Stimulated activated CD4-positive, alpha-beta T cell treated with anti-CD3 and anti-CD28 coated beads, Interleukin-15, amount 100 ng/mL, for 24 hours (primary cell): ENCODE results near the gene PHGDH.
A peak's percentile ranks its signal among the peaks of the same experiment; 100 is the strongest.
"Not testable (repeated sequence)": the region's sequence is repeated elsewhere in the genome, so short reads cannot be mapped to it uniquely, and the experiment has no call there.

Experiments
- DNase-seq: peaks from one replicate; pipeline ENCODE4 v3.0.0-alpha.2; 2020

PHGDH gene

DNA sequence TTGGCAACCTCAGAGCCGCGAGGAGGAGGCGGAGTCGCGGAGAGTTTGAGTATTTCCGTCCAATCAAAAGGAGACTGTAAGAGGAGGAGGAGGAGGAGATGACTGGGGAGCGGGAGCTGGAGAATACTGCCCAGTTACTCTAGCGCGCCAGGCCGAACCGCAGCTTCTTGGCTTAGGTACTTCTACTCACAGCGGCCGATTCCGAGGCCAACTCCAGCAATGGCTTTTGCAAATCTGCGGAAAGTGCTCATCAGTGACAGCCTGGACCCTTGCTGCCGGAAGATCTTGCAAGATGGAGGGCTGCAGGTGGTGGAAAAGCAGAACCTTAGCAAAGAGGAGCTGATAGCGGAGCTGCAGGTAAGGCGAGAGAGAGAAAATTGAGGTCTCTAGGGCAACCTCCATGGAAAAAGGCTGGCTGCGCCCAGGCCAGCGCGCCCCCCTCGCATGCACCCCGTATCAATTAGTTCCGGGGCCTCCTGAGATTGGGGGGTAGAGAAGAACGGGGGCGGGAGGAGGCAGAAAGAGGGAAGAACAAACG lies at the start of gene PHGDH:
TSS of gene PHGDH (plus strand) at position 131 of the 538 bp plus-strand sequence. CDS start at position 220, 89 bp downstream.
- peak; percentile 81 for DNase-seq

DNA sequence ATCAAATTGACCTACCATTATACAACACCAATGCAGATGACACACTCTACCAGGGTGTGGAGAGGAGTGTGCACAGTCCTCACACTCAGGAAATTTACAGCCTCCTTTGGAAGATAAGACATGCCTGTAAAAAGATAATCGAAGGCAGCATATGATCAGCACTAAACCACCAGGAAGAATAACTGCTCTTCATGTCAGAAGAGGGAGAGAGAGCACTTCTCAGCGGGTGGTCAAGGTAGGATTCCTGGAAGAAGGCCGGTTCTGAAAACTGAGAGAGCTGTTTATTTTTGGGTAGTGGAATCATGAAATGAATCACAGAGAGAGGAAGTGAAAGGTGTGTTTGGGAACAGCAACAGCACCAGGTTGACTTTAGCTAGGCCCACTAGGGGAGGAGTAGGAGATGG lies 49.7 kb upstream of the PHGDH start:
- no peak for DNase-seq

DNA sequence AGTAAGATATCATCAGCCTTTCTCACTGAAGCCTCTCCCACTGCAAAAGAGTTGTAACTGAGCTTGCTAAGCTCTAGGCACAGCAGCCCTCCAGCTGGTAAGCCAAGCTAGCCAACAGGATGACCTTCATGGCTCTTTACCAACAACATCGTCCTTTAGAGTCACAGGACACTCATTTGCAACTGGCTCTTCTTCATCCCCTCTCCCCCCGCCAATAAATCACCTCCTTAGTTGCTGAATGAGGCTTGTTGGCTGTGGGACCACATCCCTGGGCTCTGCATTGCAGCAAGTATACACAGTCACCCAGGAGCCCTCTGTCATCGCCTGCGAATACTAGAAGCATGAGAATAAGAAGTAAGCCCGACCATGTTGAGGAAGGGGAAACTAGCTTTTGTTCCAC lies 47.7 kb upstream of the PHGDH start:
- no peak for DNase-seq

DNA sequence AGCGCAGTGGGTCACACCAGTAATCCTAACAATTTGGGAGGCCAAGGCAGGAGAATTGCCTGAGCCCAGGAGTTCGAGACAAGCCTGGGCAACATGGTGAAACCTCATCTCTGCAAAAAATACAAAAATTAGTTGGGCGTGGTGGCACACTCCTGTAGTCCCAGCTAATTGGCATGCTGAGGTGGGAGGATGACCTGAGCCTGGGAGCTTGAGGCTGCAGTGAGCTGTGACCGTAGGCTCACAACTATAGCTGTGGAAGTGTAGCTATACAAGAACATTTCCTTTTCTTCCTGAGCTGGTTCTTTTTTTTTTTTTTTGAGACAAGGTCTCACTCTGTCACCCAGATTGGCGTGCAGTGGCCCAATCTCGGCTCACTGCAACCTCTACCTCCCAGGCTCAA lies 44.6 kb upstream of the PHGDH start:
- DNase-seq = no peak

DNA sequence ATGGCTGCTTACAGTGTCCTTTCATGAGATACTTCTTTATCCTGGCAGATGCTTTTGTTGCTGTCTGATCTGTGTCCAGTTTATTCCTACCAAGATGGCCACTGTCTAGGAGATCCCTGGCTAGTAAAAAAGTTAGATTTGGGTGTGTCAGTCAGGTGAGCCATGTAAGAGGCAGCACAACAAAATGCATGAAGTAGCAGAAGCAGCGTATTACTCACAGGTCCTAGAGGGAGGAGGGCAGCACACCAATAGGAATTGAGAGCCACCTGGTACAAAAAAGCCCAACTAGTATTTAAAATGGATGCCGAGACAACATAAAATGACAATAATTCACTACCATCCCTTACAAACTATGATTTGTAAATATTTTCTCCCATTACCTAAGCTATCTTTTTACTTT lies 40.8 kb upstream of the PHGDH start:
- no peak for DNase-seq

DNA sequence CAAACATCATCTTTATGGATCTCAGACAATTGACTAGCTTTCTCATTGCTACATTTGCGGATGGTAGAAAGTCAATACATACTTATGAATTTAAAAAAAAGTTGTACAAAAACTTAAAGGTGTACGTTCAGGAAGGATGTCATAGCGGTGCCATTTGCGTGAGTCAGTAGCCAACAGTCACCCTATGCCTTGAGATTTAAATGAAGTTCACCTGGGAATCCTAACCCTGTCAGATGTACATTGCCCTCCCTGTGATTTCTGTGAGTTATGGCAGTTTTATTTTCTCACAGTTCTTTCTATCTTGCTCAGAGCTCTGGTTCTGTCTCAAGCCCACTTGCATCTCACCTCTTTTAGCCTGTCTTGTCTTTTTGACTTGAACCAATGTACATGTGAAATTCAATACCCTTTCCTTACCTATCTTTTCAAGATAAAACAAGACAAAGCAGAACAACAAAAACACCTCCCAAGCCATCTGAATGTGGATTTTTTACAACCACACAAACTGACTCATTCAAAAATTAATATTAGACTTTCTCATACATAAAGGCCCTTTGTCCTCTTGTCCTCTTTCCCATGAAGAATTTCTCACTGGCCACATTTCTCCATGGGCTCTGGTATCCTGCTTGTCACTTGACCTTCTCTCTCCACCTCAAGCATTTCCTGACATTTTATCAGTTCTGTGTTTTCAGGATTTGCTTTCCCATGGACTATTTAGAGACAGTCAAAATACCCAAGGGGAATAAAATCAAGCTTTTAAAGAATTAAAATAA lies 38.4 kb upstream of the PHGDH start:
- DNase-seq = no peak

DNA sequence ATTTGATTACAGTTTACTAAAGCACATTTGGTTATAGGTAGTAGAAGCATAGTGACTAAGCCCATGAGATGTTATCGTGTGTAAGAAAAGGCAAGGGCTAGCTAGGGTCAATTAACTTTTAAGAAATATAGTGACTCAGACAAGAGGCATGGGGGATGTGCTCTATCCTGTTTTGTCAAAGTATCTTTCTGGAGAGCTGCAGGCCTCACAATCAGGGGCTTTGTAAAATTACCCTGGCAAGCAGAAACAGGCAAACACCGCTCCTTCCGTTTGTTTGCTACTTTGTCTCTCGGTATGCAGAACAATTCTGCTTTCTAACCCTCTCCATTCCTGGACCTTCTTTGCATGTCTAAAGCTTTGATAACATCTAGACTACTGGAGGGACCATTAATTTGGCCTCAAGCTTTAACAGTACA lies 37.6 kb upstream of the PHGDH start:
- DNase-seq = no peak

DNA sequence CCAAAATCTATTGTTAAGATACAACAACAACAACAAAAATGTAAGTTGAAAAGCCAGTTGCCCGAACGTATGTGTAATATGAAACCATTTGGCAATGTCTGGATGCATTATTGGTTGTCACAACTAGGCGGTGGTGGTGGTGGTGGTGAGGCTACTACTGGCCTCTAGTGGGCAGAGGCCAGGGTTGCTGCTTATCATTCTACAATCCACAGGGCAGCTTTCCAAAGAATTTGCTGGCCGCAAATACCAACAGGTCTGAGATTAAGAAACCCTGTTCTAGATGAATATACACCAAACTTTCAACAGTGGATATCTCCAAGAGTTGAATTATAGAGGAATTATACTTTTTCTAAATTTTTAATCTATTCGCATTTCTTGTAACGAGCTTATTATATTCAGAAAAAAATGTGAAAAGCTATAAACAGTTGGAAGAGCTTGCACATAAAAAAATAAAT lies 36.9 kb upstream of the PHGDH start:
- peak; percentile 50 for DNase-seq

DNA sequence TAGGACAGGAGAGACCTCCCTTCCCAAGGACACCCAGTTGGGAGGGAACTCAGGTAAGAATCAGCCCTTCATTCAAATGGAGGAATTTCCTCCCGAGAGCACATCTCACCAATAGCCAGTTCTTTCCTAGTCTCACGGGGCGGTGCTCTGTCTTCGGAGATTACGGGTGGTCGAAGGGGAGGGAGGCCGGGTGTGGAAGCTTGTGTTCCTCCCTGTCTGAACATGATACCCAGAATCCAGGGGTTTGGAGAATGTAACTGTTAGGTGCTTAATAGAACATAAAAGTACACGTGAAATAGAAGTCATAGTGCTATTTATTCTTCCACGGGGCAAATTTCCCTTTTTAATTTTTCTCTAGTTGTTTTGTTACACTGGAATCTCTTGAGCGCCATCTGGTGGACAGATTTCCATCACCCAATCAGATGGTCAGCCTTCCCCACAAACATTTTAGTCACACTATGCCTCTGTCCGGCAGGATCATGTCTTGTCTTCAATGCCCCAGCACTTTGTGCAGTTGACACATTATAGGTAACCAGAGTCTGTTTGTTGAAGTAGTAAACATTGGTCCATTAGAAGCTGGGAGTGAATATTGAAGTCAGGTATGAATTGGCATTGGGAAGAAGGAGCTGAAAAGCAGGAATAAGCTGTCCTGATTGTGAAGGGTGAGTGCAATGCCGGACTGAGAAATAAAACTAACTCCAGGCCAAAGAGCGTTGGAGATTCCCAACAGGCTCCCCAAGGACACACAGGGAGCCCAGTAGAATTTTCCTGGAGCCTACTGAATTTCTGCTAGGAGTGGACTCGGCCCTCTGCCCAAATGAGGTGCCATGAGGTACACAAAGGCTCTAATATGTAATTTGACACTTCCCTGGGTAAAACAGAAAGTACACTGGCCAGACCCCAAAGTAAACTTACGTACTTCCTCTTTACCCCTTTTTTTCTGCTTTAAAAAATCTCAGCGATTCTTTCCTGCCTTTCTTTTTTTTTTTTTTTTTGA lies 36.1 kb upstream of the PHGDH start:
- DNase-seq = peak; percentile 82

DNA sequence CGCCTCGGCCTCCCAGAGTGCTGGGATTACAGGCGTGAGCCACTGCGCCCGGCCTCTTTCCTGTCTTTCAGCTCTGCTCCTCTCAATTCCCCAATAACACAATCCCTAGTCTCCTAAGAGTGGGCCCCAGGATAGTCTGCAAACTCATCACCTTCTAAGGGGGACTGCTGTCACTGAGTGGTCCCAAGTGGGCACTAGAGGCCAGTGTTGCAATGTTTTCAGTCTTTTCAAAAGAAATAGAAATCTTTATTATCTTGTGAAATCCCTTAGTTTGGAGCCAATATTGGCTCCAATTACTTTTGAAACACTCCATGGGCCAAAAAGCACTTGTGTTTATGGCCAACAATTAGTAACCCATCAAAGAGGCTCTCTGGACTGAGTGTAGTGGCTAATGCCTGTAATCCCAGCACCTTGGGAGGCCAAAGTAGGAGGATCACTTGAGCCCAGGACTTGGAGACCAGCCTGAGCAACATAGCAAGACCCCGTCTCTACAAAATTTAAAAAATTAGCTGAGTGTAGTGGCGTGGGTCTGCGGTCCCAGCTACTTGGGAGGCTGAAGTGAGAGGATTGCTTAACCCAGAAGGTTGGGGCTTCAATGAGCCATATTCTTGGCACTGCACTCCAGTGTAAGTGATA lies 35.0 kb upstream of the PHGDH start:
- no peak for DNase-seq

DNA sequence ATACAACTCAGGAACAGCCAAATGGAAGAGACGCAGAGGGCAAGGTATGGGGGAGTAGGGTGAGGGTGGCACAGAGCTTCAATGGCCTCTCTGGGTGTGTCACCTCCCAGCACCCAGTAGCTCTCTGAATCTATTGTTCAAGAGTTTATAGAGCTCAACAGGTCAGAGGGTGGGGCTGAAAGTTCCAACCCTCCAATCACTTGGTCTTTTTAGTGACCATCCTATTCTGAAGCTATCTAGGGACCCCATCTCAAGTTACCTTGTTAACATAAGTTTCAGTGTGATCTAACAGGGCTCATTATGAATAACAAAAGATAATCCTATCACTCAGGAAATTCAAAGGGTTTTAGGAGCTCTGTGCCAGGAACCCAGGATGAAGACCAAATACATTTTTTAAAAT lies 32.5 kb upstream of the PHGDH start:
- DNase-seq = no peak

DNA sequence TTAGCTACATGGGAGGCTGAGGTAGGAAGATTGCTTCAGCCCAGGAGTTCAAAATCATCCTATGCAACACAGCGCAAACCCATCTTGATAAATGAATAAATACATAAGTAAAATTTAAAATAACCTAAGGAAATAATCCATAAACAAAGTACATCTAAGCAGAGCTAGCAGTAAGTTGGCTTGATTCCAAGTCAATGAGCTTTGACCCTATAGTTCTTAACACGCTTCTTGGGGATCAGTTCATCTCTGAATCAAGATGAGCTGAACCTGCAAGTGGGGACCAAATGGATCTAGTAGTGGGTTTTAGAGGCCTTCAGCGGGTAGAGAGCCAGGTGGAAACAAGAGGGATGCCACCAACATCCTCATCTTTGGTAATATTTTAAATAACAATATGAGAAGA lies 31.5 kb upstream of the PHGDH start:
- DNase-seq = no peak

DNA sequence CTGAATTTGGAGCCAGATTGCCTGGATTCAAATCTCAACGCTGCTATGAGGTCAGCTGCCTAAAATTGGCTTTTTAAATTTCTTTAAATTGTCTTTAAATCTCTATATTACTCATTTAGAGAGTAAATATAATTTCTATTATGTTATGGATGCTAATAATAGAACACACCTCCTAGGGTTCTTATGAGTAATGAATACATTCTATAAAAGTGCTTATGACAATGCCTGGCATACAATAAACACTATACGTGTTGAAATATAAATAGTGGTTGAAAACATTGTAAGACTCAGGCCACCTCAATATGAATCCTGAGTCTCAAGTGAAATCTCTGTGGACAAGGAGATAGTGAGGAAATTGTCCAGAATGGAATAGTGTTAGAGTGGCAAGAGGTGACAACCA lies 31.0 kb upstream of the PHGDH start:
- no peak for DNase-seq

DNA sequence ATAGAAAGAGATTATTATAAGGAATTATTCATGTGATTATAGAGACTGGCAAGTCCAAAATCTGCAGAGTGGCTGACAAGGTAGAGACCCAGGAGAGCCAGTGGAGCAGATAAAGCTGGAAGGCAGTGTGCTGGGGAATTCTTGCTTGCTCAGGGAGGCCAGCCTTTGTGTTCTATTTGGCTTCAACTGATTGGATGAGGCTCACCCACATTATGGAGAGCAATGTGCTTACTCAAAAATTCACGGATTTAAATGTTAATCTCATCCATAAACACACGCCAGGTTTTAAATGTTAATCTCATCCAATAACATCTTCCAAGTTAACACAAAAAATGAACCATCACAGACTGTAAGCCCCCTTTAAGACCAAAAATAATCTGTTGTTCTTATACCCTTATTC lies 30.2 kb upstream of the PHGDH start:
- DNase-seq = no peak

DNA sequence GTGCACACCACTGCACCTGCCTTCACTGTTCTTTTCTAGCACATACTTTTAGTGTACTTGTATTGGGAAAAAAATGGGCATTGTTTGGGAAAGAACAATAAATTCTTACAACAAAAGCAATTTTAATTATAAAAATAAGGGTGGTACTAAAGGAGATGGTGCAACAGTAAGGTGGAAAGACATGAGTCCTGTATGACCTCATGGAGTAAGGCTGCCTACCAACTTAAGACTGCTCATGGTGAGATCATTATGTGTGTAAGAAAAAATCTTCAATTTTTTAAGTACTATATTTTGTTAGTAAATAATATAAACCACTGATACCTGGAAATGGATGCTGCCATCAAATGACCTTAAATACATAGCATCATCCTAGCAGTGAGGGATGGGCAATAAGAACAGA lies 29.6 kb upstream of the PHGDH start:
- no peak for DNase-seq

DNA sequence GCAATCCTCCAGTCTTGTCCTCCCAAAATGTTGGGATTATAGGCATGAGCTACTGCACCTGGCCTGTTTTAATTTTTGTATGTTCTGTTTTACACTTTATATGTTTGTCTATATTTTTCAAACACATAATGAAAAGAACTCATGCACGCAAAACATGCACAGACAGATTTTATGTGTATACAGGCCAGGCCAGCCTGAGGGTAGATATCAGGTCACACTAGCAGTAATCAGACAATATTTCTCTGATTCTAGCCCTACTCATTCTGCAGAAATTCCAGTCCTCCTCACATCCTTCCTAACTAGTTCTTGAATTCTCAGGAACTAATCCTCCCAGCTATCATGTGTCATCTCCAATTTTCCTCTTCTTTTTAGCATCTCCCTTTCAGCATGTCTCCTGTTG lies 27.8 kb upstream of the PHGDH start:
- no peak for DNase-seq

DNA sequence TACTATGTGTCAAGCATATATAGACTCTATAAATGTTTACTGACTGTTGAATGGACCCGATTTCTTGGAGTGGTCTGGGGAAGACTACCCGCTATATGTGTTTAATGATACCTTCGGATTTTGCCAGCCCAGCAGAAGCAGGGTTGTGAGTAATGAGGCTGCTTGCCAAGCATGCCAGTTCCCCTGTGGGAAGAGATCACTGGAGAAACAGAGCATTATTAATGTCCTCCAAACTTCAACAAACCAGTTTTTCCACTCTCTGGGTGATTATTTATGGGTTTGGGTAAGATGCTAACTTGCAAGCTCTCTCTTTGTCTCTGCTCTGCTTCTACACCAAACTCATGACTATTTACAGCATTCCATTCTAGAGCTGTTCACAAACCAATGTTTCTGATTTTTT lies 25.1 kb upstream of the PHGDH start:
- no peak for DNase-seq

DNA sequence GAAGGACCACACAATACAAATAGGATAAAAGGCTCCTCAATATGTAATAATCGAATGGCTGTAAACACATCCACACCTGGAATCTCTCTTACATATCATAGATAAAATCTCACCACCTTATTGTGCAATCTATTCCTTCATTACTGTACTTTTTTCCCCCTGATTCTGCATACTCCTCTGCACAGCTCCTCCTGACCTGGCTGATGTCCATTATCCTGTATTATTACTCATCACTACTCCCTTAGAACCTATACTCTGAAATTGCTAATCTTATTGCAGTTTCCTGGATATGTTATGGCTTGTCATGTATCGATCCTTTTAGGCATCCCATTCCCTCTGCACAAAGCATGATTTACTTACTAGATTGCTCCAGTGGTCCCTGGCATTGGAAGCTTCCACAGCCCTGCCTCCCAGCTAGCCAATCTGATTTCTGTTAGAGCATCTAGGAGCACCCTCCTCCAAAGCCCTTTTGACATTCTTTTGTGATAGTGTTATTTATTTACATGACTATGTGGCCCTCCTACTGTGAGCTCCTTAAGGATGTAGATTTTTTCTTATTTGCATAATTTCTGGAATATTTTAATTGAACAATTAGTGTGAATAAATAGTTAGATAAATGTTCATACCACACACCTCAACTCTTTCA lies 24.2 kb upstream of the PHGDH start:
- no peak for DNase-seq

DNA sequence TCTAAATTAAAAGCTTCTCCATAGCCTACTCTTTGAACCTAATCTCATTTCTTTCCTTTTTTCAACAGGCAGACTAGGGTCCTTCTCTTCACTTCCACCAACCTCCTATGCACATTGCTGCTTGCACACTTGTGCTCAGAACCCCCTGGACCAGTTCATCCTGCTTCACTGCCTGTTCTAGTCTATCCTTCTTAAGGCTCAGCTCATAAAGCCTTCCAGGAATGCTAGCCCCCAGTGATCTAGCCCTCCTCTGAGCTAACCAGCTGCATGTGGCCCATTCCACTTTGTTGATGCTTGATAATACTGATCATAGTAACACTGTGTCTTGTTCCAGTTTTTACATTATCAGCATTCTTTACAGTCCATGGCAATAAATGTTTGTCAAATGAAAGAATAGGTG lies 22.9 kb upstream of the PHGDH start:
- DNase-seq = no peak

DNA sequence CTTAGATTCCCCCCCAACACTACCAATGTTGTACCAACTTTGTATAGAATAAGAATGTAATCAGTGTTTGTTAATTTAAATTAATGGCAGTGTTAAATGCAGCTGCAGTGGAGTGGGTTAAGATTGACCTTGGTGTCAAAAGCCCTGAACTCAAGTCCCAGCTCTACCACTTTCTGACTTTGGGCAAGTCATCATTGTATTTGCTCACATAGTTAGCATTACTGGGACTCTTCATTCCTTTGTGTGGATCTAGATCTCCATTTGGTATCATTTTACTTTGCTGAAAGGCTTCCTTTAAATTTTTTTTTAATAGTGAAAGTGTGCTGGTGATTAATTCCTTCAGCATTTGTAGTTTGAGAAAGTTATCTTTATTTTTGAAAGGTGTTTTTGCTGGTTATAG lies 22.2 kb upstream of the PHGDH start:
- no peak for DNase-seq

DNA sequence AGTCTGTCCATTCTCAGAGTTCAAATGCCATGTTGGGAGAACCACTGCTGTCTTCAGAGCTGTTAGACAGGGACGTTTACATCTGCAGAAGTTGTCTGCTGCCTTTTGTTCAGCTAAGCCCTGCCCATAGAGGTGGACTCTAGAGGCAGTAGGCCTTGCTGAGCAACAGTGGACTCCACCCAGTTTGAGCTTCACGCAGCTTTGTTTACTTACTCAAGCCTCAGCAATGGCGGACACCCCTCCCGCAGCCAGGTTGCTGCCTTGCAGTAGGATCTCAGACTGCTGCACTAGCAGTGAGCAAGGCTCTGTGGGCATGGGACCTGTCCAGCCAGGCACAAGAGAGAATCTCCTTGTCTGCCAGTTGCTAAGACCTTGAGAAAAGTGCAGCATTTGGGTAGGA lies 14.9 kb upstream of the PHGDH start:
- DNase-seq = not testable (repeated sequence)

DNA sequence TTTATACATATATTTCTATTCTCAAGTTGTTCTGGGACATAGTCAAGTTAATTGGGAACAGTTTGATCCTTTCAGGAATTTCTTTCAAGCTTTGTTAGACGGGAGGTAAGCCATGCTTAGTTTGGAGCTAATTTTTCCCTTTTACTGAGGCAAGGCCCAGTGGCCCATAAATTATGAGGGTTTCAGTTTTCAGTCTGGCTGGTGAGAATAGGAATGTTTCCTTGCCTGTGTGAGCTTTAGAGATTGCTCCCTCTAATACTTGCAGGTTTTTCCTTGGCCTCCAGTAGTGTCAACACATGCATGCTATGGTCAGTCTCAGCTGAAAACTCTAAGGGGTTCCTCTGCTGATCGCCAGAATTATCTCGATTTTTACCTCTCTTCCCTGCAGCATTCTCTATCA lies 14.1 kb upstream of the PHGDH start:
- no peak for DNase-seq

DNA sequence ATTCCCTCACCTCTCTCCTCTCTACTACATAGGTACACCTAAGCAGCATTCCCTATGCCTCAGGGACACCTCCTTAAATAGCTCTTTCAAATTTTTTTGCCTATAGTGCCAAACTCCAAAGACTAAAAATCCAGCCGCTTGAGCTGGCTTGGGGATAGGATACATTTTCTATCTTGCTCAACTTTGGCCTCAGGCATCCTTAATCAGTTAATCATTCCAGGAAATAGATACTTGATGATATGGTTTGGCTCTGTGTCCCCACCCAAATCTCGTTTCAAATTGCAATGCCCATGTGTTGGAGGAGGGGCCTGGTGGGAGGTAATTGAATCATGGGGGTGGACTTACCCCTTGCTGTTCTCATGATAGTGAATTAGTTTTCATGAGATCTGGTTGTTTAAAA lies 11.4 kb upstream of the PHGDH start:
- no peak for DNase-seq
